Smooth muscle cell (in vitro differentiated cells): Measurements from ENCODE around the gene AFF4. TPM values are rescaled to one million over a fixed set of nuclear protein-coding genes. Genes with fewer than 3 reads are reported as not detected.

Experiments used
- DNase-seq: peaks from one replicate; lab custom pipeline; 2025; ENCODE audit not compliant: unreplicated experiment; lab: John Stamatoyannopoulos, UW
- H2AFZ ChIP-seq: fragments of 200-600 bp; sonication (generic); 2 replicates; pipeline ENCODE4 v1.6.0; 2016; ENCODE audit warnings: antibody characterized with exemption, low read depth, mild to moderate bottlenecking
- H3F3A ChIP-seq: fragments of 200-600 bp; sonication (generic); 2 replicates; pipeline ENCODE4 v1.6.0; 2017; ENCODE audit warnings: antibody characterized with exemption, low read depth
- H3K27ac ChIP-seq: fragments of 200-600 bp; sonication (generic); 2 replicates; pipeline ENCODE4 v1.5.1; 2016; ENCODE audit warnings: low read depth, mild to moderate bottlenecking
- H3K27me3 ChIP-seq: fragments of 200-600 bp; sonication (generic); 2 replicates; pipeline ENCODE4 v1.6.1; 2016; ENCODE audit warnings: low read depth, mild to moderate bottlenecking
- H3K36me3 ChIP-seq: fragments of 200-600 bp; sonication (generic); 2 replicates; pipeline ENCODE4 v1.5.1; 2016; ENCODE audit warnings: low read depth
- H3K4me1 ChIP-seq: fragments of 200-600 bp; sonication (generic); 2 replicates; pipeline ENCODE4 v1.5.1; 2016; ENCODE audit warnings: low read depth
- H3K4me2 ChIP-seq: fragments of 200-600 bp; sonication (generic); 2 replicates; pipeline ENCODE4 v1.6.0; 2016; ENCODE audit warnings: mild to moderate bottlenecking
- H3K4me3 ChIP-seq: fragments of 200-600 bp; sonication (generic); 2 replicates; pipeline ENCODE4 v1.5.1; 2016; ENCODE audit warnings: mild to moderate bottlenecking
- H3K79me2 ChIP-seq: fragments of 200-600 bp; sonication (generic); 2 replicates; pipeline ENCODE4 v1.6.0; 2016; ENCODE audit warnings: low read depth, mild to moderate bottlenecking
- H3K9ac ChIP-seq: fragments of 200-600 bp; sonication (generic); 2 replicates; pipeline ENCODE4 v1.6.0; 2016; ENCODE audit warnings: low read depth
- H3K9me3 ChIP-seq: fragments of 200-600 bp; sonication (generic); replicated peaks from 2 replicates; pipeline ENCODE4 v1.5.1; 2016; ENCODE audit warnings: low read depth
- H4K20me1 ChIP-seq: fragments of 200-600 bp; sonication (generic); 2 replicates; pipeline ENCODE4 v1.6.0; 2016; ENCODE audit warnings: low read depth
- CTCF ChIP-seq: fragments of 200-600 bp; sonication (generic); IDR thresholded peaks from 2 replicates; pipeline ENCODE4 v1.5.1; 2017; ENCODE audit warnings: borderline replicate concordance, mild to moderate bottlenecking, antibody characterized with exemption; ENCODE audit not compliant: insufficient read depth, poor library complexity, severe bottlenecking
- WGBS: methylation state at CpG from one replicate; pipeline ENCODE4 v1.1.7; 2016; ENCODE audit warnings: low lambda C conversion rate; 5-methylcytosine and 5-hydroxymethylcytosine counted together
- polyA plus RNA-seq: library from polyadenylated mRNA; unstranded; fragments of >200 nt; fragmentation: Nextera tagmentation; extraction: Ambion mirVana; gene quantifications from 2 replicates; pipeline ENCODE4 v1.2.1, GENCODE V29; 2016
- total RNA-seq: library from RNA; depleted of rRNA; stranded (reverse); fragments of >200 nt; gene quantifications from 2 replicates; pipeline ENCODE4 v1.2.3, GENCODE V29; 2014

Gene AFF4
- total and polyA plus RNA-seq, 2 experiments from 2014 or later = 27.8 to 137 TPM

DNA sequence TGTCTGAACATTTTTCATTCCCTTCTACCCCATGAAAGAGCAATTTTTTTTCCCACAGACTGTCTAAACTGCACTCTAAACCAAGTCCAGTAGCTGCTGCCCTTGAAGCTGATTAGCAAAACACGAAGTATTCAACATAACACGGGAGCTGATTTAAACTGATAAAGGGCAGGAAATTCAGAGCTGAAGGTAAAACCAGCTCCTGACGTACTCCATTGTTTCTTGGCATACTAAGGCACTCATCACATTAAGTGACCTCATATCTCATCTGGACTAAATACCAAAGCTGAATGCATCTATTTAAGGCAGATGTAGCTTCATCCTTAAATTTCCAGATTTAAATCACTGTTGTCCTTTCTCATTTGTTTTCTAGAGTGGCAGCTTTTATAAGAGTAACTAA is 109.1 kb downstream of the AFF4 start:
- H3K4me3 ChIP-seq = no peak overlapping the region
- 25% methylated on average over 3 of the region's 3 CpGs for WGBS
- H3K27me3 ChIP-seq = peaks cover 4% of the 10 kb centered on the region
- H2AFZ ChIP-seq = no peak overlapping the region
- no peak overlapping the region for H3K4me2 ChIP-seq
- no peaks in the 10 kb centered on the region for H3F3A ChIP-seq
- no peaks in the 10 kb centered on the region for H3K36me3 ChIP-seq
- H4K20me1 ChIP-seq = no peaks in the 10 kb centered on the region
- no peak overlapping the region for H3K9ac ChIP-seq
- no peak overlapping the region for H3K27ac ChIP-seq
- H3K9me3 ChIP-seq = no peaks in the 10 kb centered on the region
- no peaks in the 10 kb centered on the region for H3K79me2 ChIP-seq
- H3K4me1 ChIP-seq = no peaks in the 10 kb centered on the region
- no peak for TF ChIP-seq CTCF
- DNase-seq = no peak

DNA sequence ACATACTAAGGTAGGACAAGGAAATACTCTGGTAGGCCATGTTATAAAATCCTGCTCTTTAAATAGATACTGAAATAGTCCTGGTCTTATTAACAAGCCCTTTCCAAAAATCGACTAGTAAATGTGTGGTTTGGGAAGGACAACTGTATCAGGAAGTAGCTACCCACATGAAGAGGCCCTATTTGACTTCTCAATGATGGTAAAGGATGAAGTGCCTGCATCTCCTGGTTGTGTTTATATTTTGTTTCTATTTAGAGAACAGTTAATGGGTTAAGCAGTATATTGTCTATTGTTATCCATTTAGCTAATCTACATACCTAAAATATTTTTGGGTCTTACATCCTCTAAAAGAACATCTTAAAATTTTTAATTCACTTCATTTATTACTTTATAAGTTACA is 109.6 kb downstream of the AFF4 start:
- Histone ChIP-seq H3K4me3 (no peak overlapping the region), H3K9ac (no peak overlapping the region), H3K4me2 (no peak overlapping the region), H3K27ac (no peak overlapping the region), H3K4me1 (no peaks in the 10 kb centered on the region), H3F3A (no peaks in the 10 kb centered on the region), H2AFZ (no peak overlapping the region), H4K20me1 (no peaks in the 10 kb centered on the region), H3K27me3 (no peaks in the 10 kb centered on the region), H3K36me3 (no peaks in the 10 kb centered on the region), H3K9me3 (no peaks in the 10 kb centered on the region), H3K79me2 (no peaks in the 10 kb centered on the region)
- TF ChIP-seq CTCF = no peak
- 81% methylated on average over 1 of the region's 1 CpG for WGBS
- no peak for DNase-seq

DNA sequence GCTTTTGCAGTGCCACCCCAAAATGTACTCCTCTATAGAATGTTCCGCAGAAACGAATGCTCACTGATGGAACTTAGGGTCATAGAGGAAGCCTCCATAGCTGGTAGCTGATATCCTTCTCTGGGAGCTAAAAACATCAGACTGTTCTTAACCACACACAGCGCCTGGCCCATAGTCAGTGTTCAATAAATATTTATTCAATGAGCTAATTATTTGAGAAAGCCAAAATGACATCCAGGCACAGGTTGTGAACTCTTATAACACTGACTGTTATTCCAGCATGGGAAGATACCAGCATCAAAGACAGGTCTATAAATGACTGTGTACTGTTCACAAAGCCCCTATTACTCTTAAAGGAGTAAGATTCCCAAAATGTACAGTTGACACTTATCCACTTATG is 110.1 kb downstream of the AFF4 start:
- TF ChIP-seq CTCF = no peak
- Histone ChIP-seq H3K36me3 (no peaks in the 10 kb centered on the region), H3K27ac (no peak overlapping the region), H2AFZ (no peak overlapping the region), H3K4me1 (no peaks in the 10 kb centered on the region), H3K9me3 (no peaks in the 10 kb centered on the region), H3F3A (no peaks in the 10 kb centered on the region), H3K4me2 (no peak overlapping the region), H3K79me2 (no peaks in the 10 kb centered on the region), H3K27me3 (no peaks in the 10 kb centered on the region), H3K4me3 (no peak overlapping the region), H4K20me1 (no peaks in the 10 kb centered on the region), H3K9ac (no peak overlapping the region)
- no peak for DNase-seq
- 96% methylated on average over 3 of the region's 3 CpGs for WGBS

DNA sequence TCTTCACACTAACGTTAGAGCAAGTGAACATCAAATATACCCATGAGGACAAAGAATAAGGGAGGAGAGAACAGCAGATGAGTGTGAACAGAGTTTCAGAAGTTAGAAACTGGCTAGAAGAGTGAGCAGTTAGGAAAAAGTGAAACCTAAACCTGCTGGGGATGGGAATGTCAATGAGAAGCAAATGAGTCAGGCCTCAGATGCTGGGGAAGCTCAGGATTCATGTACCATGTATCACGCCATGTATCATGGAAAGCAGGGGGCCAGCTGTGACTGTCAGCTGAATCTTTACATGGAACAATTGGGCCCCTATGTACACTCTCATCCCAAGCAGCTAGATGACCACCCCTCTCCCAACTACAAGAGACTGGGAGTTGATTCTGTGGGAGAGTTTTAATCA is 113.4 kb downstream of the AFF4 start:
- no peak overlapping the region for H3K4me2 ChIP-seq
- H2AFZ ChIP-seq = no peak overlapping the region
- 88% methylated on average over 2 of the region's 2 CpGs for WGBS

More for the DNA sequence above, 113.4 kb downstream of the AFF4 start:
- H3F3A ChIP-seq = no peaks in the 10 kb centered on the region
- H3K9ac ChIP-seq = no peak overlapping the region
- no peaks in the 10 kb centered on the region for H3K27me3 ChIP-seq
- H3K79me2 ChIP-seq = no peaks in the 10 kb centered on the region
- no peak for DNase-seq
- no peak overlapping the region for H3K27ac ChIP-seq
- no peak overlapping the region for H3K4me3 ChIP-seq
- no peaks in the 10 kb centered on the region for H3K4me1 ChIP-seq
- H4K20me1 ChIP-seq = no peaks in the 10 kb centered on the region
- H3K9me3 ChIP-seq = no peaks in the 10 kb centered on the region
- TF ChIP-seq CTCF = no peak
- no peaks in the 10 kb centered on the region for H3K36me3 ChIP-seq
